HG03342 (cell line): Measurements from ENCODE around the gene NOD2.

Experiments used
- ATAC-seq: cut with Tn5 transposase; IDR thresholded peaks from one replicate; pipeline ENCODE4 v1.9.1; 2021; ENCODE audit warnings: mild to moderate bottlenecking, moderate library complexity; ENCODE audit not compliant: unreplicated experiment

The NOD2 gene

DNA sequence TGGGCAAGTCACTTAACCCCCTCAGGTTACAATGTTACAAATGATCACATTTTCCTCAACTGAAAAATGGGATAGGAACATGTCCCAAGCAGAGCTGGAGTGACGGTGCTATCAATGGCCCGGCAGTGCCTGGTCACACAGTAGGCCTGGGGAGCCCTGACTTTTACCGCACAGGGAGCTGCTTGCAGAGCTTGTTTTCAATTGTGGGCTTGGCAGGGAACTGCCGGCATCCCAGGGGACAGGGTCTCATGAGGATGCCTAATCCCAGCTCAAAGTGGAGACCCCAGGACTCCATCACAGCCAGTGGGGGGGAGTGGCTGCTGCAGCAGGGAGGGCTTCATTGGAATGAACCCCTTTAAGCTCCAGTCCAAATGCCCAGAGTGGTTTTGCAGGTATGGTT lies 23.7 kb upstream of the NOD2 start:
- ATAC-seq = no peak

DNA sequence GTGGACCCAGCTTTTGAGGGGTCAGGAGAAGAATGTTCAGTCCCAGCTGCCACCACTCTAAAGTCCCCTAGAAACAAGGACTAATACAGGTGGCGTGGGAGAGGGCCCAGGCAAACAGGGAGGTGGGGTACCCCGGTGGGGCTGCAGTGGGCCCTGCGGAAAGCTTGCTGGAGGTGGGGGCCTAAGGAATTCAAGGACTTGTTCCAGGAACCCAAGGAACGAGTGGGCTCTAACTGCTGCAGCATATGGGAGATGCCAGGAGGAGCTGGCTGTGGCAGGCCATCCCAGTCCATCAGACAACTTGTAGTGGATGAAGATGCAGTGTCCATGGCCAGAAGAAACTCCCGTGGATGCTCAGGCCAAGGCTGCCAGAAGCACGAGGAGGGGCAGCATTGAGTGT lies 22.9 kb upstream of the NOD2 start:
- no peak for ATAC-seq

GRCh38 chr16:50671644-50672260 lies 21.7 kb upstream of the NOD2 start:
- ATAC-seq = no peak

- no peak for ATAC-seq
Measured at GRCh38 chr16:50673496-50674275, 19.7 kb upstream of the NOD2 start.

DNA sequence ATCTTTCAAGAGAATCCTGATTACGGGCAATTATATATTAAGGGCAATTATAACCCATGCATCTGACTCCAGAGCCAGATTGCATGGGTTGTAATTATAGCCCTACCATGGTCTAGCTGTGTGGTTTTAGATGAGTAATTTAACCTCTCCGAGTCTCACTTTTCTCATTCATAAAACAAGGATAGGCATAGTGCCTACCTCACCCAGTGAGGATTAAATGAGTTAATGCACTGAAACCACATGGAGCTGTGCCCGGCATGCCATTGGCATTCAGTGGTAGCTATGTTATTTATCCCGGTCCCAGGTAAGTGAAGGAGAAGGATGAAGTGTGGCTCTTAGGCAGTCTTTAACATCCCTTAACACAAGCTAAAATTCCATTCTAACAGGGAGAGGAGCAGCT lies 18.6 kb upstream of the NOD2 start:
- ATAC-seq = no peak

- no peak for ATAC-seq
Measured at GRCh38 chr16:50675686-50676610, 17.5 kb upstream of the NOD2 start.

GRCh38 chr16:50676684-50677225 lies 16.7 kb upstream of the NOD2 start:
- ATAC-seq = no peak

- ATAC-seq = no peak
Measured at GRCh38 chr16:50677351-50677750, 16.1 kb upstream of the NOD2 start.

DNA sequence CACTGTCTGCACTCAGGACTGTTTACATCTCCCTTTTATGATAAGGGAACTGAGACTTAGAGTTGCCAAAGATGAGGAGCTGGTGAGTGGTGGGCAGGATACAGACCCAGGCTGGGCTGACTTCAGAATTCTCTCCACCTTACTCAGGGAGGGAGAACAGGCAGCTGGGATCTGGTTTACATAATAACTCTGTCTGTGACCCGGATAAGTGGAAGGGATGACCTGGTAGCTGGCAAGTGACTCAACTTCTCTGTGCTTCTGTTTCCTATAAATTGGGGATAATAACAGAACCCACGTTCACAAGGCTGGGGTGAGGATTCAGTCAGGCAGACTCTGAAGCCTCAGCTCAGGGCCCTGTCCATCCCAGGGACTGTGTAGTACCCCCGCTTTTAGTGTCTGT lies 14.9 kb upstream of the NOD2 start:
- ATAC-seq = no peak

DNA sequence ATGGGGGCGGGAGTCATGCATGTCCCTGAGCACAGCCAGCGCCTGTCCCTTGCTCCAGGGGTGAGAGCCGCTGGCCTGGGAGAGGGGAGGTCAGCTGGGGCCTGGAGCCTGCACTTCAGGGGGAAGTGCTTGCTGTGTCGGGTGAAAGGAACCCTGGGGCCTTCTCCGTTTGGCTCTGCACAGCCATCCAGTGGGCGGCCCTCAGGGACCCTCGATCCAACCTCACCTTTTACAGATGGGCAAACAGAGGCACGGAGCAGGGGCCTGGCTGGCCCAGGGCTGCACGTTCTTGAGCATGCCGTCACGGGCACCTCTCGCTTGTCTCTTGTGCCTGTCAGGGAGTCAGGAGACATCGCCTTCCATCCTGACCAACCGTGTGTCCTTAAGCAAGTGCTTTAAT lies 14.1 kb upstream of the NOD2 start:
- ATAC-seq = no peak

GRCh38 chr16:50679676-50680555 lies 13.5 kb upstream of the NOD2 start:
- ATAC-seq = no peak

- ATAC-seq = no peak
Measured at GRCh38 chr16:50680556-50680893, 12.9 kb upstream of the NOD2 start.

GRCh38 chr16:50681021-50681885 lies 12.2 kb upstream of the NOD2 start, which contains the start of gene SNX20:
TSS of gene SNX20 (minus strand) at chr16:50681312. CDS start at chr16:50677526, 3,786 bp downstream.
- peak; percentile 46 for ATAC-seq

DNA sequence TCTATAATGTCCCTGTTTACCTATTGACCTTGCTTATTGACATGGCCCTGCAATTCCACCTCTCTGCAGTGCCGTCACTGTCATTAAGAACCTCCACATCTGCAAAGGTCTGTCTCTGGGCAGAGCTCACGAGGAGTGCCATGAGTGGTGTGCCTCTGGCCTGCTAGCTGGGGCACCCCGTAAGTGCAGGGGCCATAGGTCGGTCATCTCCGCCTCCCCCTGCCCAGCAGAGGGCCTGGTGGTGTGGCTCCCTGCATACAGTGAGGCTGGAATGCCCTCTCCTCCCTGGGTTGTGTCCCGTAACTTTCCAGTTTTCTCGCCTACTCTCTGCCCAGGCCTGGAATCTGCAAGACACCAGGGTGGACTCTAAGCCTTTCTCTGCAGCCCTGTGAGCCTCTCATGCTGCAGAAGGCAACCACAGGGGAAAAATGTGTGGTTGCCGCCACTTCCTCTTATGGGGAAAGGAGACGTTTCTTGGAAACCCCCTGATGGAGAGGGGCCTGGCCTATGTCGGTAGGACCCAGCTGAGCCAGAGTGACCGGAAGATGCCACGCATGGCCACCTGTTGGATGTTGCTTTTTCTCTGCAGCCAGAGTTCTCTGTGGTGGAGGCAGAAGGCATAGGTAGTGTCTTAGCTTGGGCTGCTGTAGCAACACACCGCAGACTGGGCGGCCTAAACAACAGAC lies 9.6 kb upstream of the NOD2 start:
- ATAC-seq = peak; percentile 58

DNA sequence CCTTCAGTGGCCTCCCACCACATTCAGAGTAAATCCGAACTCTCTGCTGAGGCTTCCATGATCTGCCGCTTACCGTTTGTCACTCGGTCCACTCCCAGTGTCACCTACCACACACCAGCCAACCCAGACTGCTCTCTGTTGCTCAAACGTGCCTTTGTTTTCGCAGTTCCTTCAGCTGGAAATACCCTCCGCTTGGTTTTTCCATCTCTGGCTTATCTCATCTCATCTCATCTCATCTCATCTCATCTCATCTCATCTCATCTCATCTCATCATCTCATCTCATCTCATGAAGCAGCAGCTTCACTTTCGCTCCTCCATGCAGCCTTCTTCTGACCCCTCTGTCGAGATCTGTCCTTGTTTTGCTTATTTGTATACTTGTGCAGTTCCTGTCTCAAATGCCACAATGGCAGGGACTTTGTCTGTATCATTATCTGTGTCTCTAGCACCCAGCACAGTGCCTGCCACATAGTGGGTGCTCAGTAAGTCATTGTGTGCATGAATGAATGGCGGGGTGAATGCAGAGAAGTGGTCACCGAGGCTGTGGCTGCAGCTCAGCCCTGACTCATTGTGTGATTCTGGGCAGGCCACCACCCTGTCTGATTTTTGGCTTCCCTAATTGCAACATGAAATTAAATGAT lies 8.5 kb upstream of the NOD2 start:
- ATAC-seq = no peak

- no peak for ATAC-seq
Measured at GRCh38 chr16:50685462-50686063, 7.8 kb upstream of the NOD2 start.

GRCh38 chr16:50688083-50688482 lies 5.3 kb upstream of the NOD2 start:
- ATAC-seq = no peak

GRCh38 chr16:50688867-50689266 lies 4.5 kb upstream of the NOD2 start:
- ATAC-seq = no peak
